Psoas muscle (tissue), 8 donors: ENCODE data around the gene SPC24. TPM values are rescaled to one million over a fixed set of nuclear protein-coding genes. Genes with fewer than 3 reads are reported as not detected.

Experiments
- ATAC-seq, 4 donors: fragments of 200-7000 bp; cut with Tn5 transposase; one replicate each; pipeline ENCODE4 v1.9.1; 2020; ENCODE audit warnings: moderate library complexity in 3 of 4, mild to moderate bottlenecking in 2 of 4
- DNase-seq, 2 donors: peaks; one replicate each; pipeline ENCODE4 v3.0.0-alpha.2; 2020
- H3K27ac ChIP-seq: fragments of 200-600 bp; one replicate; pipeline ENCODE4 v1.8.0; 2022
- H3K27me3 ChIP-seq, 3 donors: fragments of 200-600 bp in 1 of 3; one replicate each; pipeline versions ENCODE4 v1.6.1 to v1.8.0; 2013 to 2022; ENCODE audit warnings: low read length in 2 of 3, mild to moderate bottlenecking in 2 of 3, moderate library complexity in 1 of 3; ENCODE audit not compliant: insufficient read depth in 3 of 3
- H3K36me3 ChIP-seq, 2 donors: fragments of 200-600 bp in 1 of 2; one replicate each; pipeline versions ENCODE4 v1.6.1 to v1.8.0; 2013 to 2022; ENCODE audit warnings: low read depth in 1 of 2, mild to moderate bottlenecking in 1 of 2, moderate library complexity in 1 of 2; ENCODE audit not compliant: insufficient read depth in 1 of 2
- H3K4me1 ChIP-seq: fragments of 200-600 bp; one replicate; pipeline ENCODE4 v1.8.0; 2022
- H3K4me3 ChIP-seq: fragments of 200-600 bp; one replicate; pipeline ENCODE4 v1.8.0; 2022; ENCODE audit warnings: mild to moderate bottlenecking
- H3K9me3 ChIP-seq: fragments of 200-600 bp; one replicate; pipeline ENCODE4 v1.8.0; 2022
- CTCF ChIP-seq: fragments of 200-600 bp; IDR thresholded peaks from one replicate; pipeline ENCODE4 v1.8.0; 2022; ENCODE audit warnings: antibody characterized with exemption
- WGBS, 3 donors: extraction: QIAGEN DNeasy Blood & Tissue Kit; methylation state at CpG; one replicate each; pipeline versions ENCODE4 v1.1.6 to v1.1.7; 2013; 5-methylcytosine and 5-hydroxymethylcytosine counted together
- intact Hi-C, 2 donors: fragments of 100-400 bp; cut with DNase I; formaldehyde crosslinking; loops; one replicate each; pipeline versions ENCODE4 v1.11.0 to v1.14.2; 2022
- polyA plus RNA-seq, 3 donors: library from polyadenylated mRNA; stranded (reverse); fragments of 200-250 nt; gene quantifications; one replicate each; pipeline ENCODE4 v1.2.3, GENCODE V29; 2013
- total RNA-seq, 4 donors: library from RNA; stranded (reverse); fragmentation: NEBNext Ultra II Directional in 2 of 4; extraction: Animal tissue kit (Norgen Biotek cat#: 25700) in 2 of 4; gene quantifications; one replicate each; pipeline versions ENCODE4 v1.2.1 to v1.2.4, GENCODE V29; 2021 to 2023
- donor health status: healthy with polysubstance abuse.
- donor health status: DM: no; HTN: no; CAD: no; lungs with moderate emphysema.
- donor health status: Bipolar disorder and iron deficiency.
- donor health status: healthy.
- donor health status: DM: yes; HTN: yes; CAD: no.
- donor health status: DM: no; HTN: no; CAD: no.
- donor health status: DM: no; HTN: no; CAD: no.
- donor health status: DM: yes; HTN: yes; CAD: no.

Gene SPC24
- total and polyA plus RNA-seq, 7 donors, result 0.14 to 1.7 (median 0.55) TPM

GRCh38 chr19:11169896-11170678, 14.5 kb upstream of the SPC24 start:
- TF ChIP-seq CTCF, result no peak
- no peaks in the 10 kb centered on the region for H3K9me3 ChIP-seq
- ATAC-seq, result peak in 2 of 4 donors; percentile 29 to 33
- peaks cover 0 to 96% of the 10 kb centered on the region in 2 donors for H3K36me3 ChIP-seq
- intact Hi-C loops, result no loop called here
- no peak overlapping the region for H3K4me3 ChIP-seq
- 68 to 72% (median 69%) methylated on average over 31 of the region's 31 CpGs for WGBS, 3 donors
- DNase-seq, result peak in 1 of 2 donors; percentile 41
- H3K4me1 ChIP-seq, result peaks cover 6% of the 10 kb centered on the region
- H3K27ac ChIP-seq, result no peak overlapping the region
- no peaks in the 10 kb centered on the region for H3K27me3 ChIP-seq

- Histone ChIP-seq H3K27ac (no peak overlapping the region), H3K9me3 (no peaks in the 10 kb centered on the region), H3K4me3 (no peak overlapping the region), H3K4me1 (peaks cover 12% of the 10 kb centered on the region), H3K27me3 (no peaks in the 10 kb centered on the region), H3K36me3 (peaks cover 0 to 87% of the 10 kb centered on the region in 2 donors)
- no peak for TF ChIP-seq CTCF
- ATAC-seq, result peak; percentile 12 to 62 (median 50)
- intact Hi-C loops, result no loop called here
- 74 to 89% (median 79%) methylated on average over 7 of the region's 7 CpGs for WGBS, 3 donors
- no peak for DNase-seq
Observed at GRCh38 chr19:11168568-11168967, 13.0 kb upstream of the SPC24 start.

- no peaks in the 10 kb centered on the region for H3K9me3 ChIP-seq
- H3K27ac ChIP-seq, result peak overlapping the region; percentile 41
- H3K4me1 ChIP-seq, result peaks cover 12% of the 10 kb centered on the region
- no peaks in the 10 kb centered on the region for H3K27me3 ChIP-seq
- H3K36me3 ChIP-seq, result peaks cover 0 to 70% of the 10 kb centered on the region in 2 donors
- intact Hi-C loops, result no loop called here
- no peak for TF ChIP-seq CTCF
- no peak overlapping the region for H3K4me3 ChIP-seq
- DNase-seq (peak; percentile 40 to 57), ATAC-seq (peak in 1 of 4 donors; percentile 27)
- 70 to 74% (median 71%) methylated on average over 26 of the region's 26 CpGs for WGBS, 3 donors
Observed at GRCh38 chr19:11166281-11167142, 10.9 kb upstream of the SPC24 start.

- peaks cover 12% of the 10 kb centered on the region for H3K4me1 ChIP-seq
- H3K27me3 ChIP-seq, result no peaks in the 10 kb centered on the region
- H3K4me3 ChIP-seq, result peak overlapping the region; percentile 15
- H3K36me3 ChIP-seq, result peaks cover 0 to 60% of the 10 kb centered on the region in 2 donors
- H3K27ac ChIP-seq, result peak overlapping the region; percentile 71
- 74 to 87% (median 76%) methylated on average over 13 of the region's 13 CpGs for WGBS, 3 donors
- intact Hi-C loops, result no loop called here
- DNase-seq (no peak), ATAC-seq (peak in 1 of 4 donors; percentile 5)
- H3K9me3 ChIP-seq, result peaks cover 3% of the 10 kb centered on the region
- TF ChIP-seq CTCF, result no peak
Observed at GRCh38 chr19:11165486-11166030, 10.0 kb upstream of the SPC24 start.
